GM12878 (cell line): ENCODE data around the gene ZFR. TPM values are rescaled to one million over a fixed set of nuclear protein-coding genes. Genes with fewer than 3 reads are reported as not detected.

ENCODE experiments used
- ATAC-seq: fragments of 200-7000 bp; cut with Tn5 transposase; 3 replicates; pipeline ENCODE4 v1.9.1; 2020; ENCODE audit warnings: mild to moderate bottlenecking, moderate library complexity
- BruUV-seq: library from RNA; stranded (reverse); fragments of 400-500 nt; replicated peaks from 2 replicates; lab custom pipeline; 2021; lab: Mats Ljungman, UMichigan
- CTCF ChIA-PET: fragments of 300-600 bp; sonication (Branson Sonifier 250); formaldehyde crosslinking; extraction: SDS; loops from one replicate; lab custom pipeline; 2021; ENCODE audit warnings: inconsistent platforms; lab: Yijun Ruan, JAX
- POLR2A ChIA-PET: fragments of 350-600 bp; formaldehyde crosslinking; extraction: SDS; loops from one replicate; lab custom pipeline; 2021; ENCODE audit warnings: inconsistent platforms; lab: Charles Lee
- RAD21 ChIA-PET: fragments of 300-600 bp; sonication (Branson Sonifier 250); formaldehyde crosslinking; loops from one replicate; lab custom pipeline; 2023; ENCODE audit warnings: antibody characterized with exemption; ENCODE audit not compliant: unreplicated experiment; lab: Charles Lee
- SMC1A ChIA-PET: fragments of 300-600 bp; sonication (Branson Sonifier 250); formaldehyde crosslinking; loops from one replicate; lab custom pipeline; 2023; ENCODE audit not compliant: unreplicated experiment, uncharacterized antibody; lab: Charles Lee
- DNase-seq: peaks from one replicate; pipeline ENCODE4 v3.0.0-alpha.2; 2011; ENCODE audit warnings: low read depth, low spot score
- FAIRE-seq: peaks from 3 replicates; lab custom pipeline; 2011; peaks lifted over from hg19 to GRCh38; lab: Jason Lieb, UNC
- H2AFZ ChIP-seq: 2 replicates; pipeline ENCODE4 v1.6.0; 2011; ENCODE audit warnings: low read depth, low read length, control low read depth; ENCODE audit not compliant: control insufficient read depth
- H3K27ac ChIP-seq: 2 replicates; pipeline ENCODE4 v1.5.1; 2011; ENCODE audit warnings: control low read depth; ENCODE audit not compliant: control insufficient read depth, insufficient read depth
- H3K27me3 ChIP-seq, 2 experiments: replicated peaks in 1 of 2; 2 replicates each; pipeline versions ENCODE4 v1.6.0 to v1.6.1; 2011; ENCODE audit warnings: low read length in 1 of 2; ENCODE audit not compliant: control insufficient read depth in 2 of 2, insufficient read depth in 2 of 2
- H3K36me3 ChIP-seq, 2 experiments: 2 replicates each; pipeline ENCODE4 v1.5.1; 2011; ENCODE audit warnings: low read length in 1 of 2; ENCODE audit not compliant: control insufficient read depth in 2 of 2, insufficient read depth in 2 of 2
- H3K4me1 ChIP-seq: 2 replicates; pipeline ENCODE4 v1.6.1; 2011; ENCODE audit warnings: mild to moderate bottlenecking, low read length, moderate library complexity, mixed read lengths; ENCODE audit not compliant: control insufficient read depth, insufficient read depth
- H3K4me2 ChIP-seq: 2 replicates; pipeline ENCODE4 v1.6.0; 2011; ENCODE audit warnings: control low read depth; ENCODE audit not compliant: control insufficient read depth, insufficient read depth
- H3K4me3 ChIP-seq: fragments of 200-600 bp; sonication (generic); 2 replicates; pipeline ENCODE4 v1.5.1; 2016
- H3K79me2 ChIP-seq: 2 replicates; pipeline ENCODE4 v1.6.0; 2011; ENCODE audit warnings: low read length; ENCODE audit not compliant: control insufficient read depth, insufficient read depth
- H3K9ac ChIP-seq: 2 replicates; pipeline ENCODE4 v1.8.0; 2011; ENCODE audit warnings: low read length, control low read depth, mixed read lengths; ENCODE audit not compliant: control insufficient read depth, insufficient read depth
- H3K9me3 ChIP-seq: replicated peaks from 3 replicates; pipeline ENCODE4 v1.5.1; 2011; ENCODE audit warnings: mild to moderate bottlenecking, low read length; ENCODE audit not compliant: control insufficient read depth, insufficient read depth
- H4K20me1 ChIP-seq: 2 replicates; pipeline ENCODE4 v1.6.0; 2011; ENCODE audit not compliant: control insufficient read depth, insufficient read depth
- BACH1 ChIP-seq: fragments of 450-650 bp; IDR thresholded peaks from 2 replicates; pipeline ENCODE4 v1.6.1; 2017; ENCODE audit warnings: mild to moderate bottlenecking, borderline replicate concordance
- EZH2 ChIP-seq: IDR thresholded peaks from 2 replicates; pipeline ENCODE4 v1.6.1; 2012; ENCODE audit warnings: low read depth, mild to moderate bottlenecking, control low read depth, inconsistent platforms, low read length, borderline replicate concordance; ENCODE audit not compliant: control insufficient read depth
- FOXK2 ChIP-seq: fragments of 450-650 bp; IDR thresholded peaks from 2 replicates; pipeline ENCODE4 v1.6.1; 2017; ENCODE audit warnings: mild to moderate bottlenecking, moderate library complexity
- HCFC1 ChIP-seq: fragments of 150-350 bp; IDR thresholded peaks from 2 replicates; pipeline ENCODE4 v1.6.1; 2014; ENCODE audit warnings: low read length
- MEF2B ChIP-seq: fragments of 450-650 bp; IDR thresholded peaks from 2 replicates; pipeline ENCODE4 v1.6.1; 2018; ENCODE audit warnings: mild to moderate bottlenecking, moderate library complexity; ENCODE audit not compliant: partially characterized antibody, poor library complexity, severe bottlenecking
- MYB ChIP-seq: fragments of 150-350 bp; IDR thresholded peaks from 2 replicates; pipeline ENCODE4 v1.6.1; 2014; ENCODE audit warnings: mild to moderate bottlenecking, low read depth, low read length, borderline replicate concordance
- NFIC ChIP-seq: IDR thresholded peaks from 2 replicates; pipeline ENCODE4 v1.6.1; 2012; ENCODE audit warnings: low read depth, mild to moderate bottlenecking, inconsistent platforms, low read length, moderate library complexity
- RELA ChIP-seq: fragments of 450-650 bp; IDR thresholded peaks from 2 replicates; pipeline ENCODE4 v1.8.0; 2014; ENCODE audit warnings: borderline replicate concordance; ENCODE audit not compliant: partially characterized antibody
- TARDBP ChIP-seq: IDR thresholded peaks from 2 replicates; pipeline ENCODE4 v1.6.1; 2016; ENCODE audit warnings: borderline replicate concordance
- TCF3 ChIP-seq: IDR thresholded peaks from 2 replicates; pipeline ENCODE4 v1.6.1; 2012; ENCODE audit warnings: low read depth, mild to moderate bottlenecking, low read length, borderline replicate concordance; ENCODE audit not compliant: insufficient read depth
- YY1 ChIP-seq: IDR thresholded peaks from 2 replicates; pipeline ENCODE4 v1.6.1; 2011; ENCODE audit warnings: low read depth, mild to moderate bottlenecking, low read length
- WGBS: methylation state at CpG from one replicate; pipeline ENCODE4 v1.1.6; 2016; ENCODE audit warnings: low lambda C conversion rate; ENCODE audit not compliant: insufficient replicate concordance, insufficient coverage; ENCODE audit errors: missing lambda C conversion rate; 5-methylcytosine and 5-hydroxymethylcytosine counted together
- in situ Hi-C: fragments of 300-500 bp; cut with MboI; formaldehyde crosslinking; loops from 9 replicates; pipeline ENCODE4 v1.14.3; 2018; ENCODE audit warnings: mixed read lengths
- intact Hi-C: fragments of 100-400 bp; cut with micrococcal nuclease; formaldehyde crosslinking; loops from one replicate; pipeline ENCODE4 v1.14.2; 2022; ENCODE audit not compliant: unreplicated experiment
- polyA plus RNA-seq, 11 experiments: library from polyadenylated mRNA; depleted of rRNA in 4 of 11; unstranded in 6 of 11; stranded (reverse) in 5 of 11; fragments of >200 nt; fragmentation: Nextera tagmentation in 4 of 11; fragmentation: Illumina TruSeq in 1 of 11; extraction: Ambion mirVana in 4 of 11; extraction: Trizol in 1 of 11; gene quantifications; 1 replicate in 1 of 11; 2 replicates in 10 of 11; pipeline versions ENCODE4 v1.2.1 to v1.2.3, GENCODE V29; 2011 to 2016; ENCODE audit warnings: inconsistent platforms in 2 of 11, missing spikeins in 2 of 11, low read depth in 1 of 11
- total RNA-seq, 4 experiments: library from RNA; depleted of rRNA in 3 of 4; stranded (reverse); fragments of >200 nt in 3 of 4; fragmentation: Illumina TruSeq in 1 of 4; extraction: Trizol in 1 of 4; gene quantifications; 2 replicates each; pipeline versions ENCODE4 v1.2.1 to v1.2.3, GENCODE V29; 2013 to 2021
- TF ChIP-seq, protein P1 (sequence below): fragments of 450-650 bp; conservative IDR thresholded peaks from 2 replicates; pipeline ENCODE4 v1.6.1; 2017; ENCODE audit warnings: mild to moderate bottlenecking, moderate library complexity
- TF ChIP-seq, protein P2 (sequence below): fragments of 150-350 bp; IDR thresholded peaks from 2 replicates; pipeline ENCODE4 v1.6.1; 2016; ENCODE audit warnings: low read depth, low read length

Gene ZFR
- total and polyA plus RNA-seq, 10 of the 15 experiments (the other 5 are each of a cell fraction or from before 2014, with no cell fraction given), result 33.7 to 90.6 (median 72.9) TPM

DNA sequence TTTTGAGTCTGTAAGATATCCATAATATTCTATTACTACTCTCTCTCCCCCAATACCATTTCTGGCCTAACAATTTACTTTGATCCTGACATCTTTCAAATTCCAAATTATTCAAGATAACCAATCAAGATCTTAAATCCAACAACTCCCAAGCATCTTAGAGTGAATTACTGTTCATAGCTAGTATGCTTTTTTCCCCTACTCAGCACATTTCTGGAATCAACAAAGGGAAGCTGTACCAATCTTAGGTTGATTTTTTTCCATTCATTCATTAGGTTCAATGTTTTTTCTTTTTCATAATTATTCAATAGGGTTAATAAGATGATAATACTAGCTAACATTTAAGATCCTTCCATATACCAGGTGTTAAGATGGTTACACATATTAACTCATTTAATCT, 81.5 kb downstream of the ZFR start:
- CTCF ChIA-PET, result no interaction called here
- no peak overlapping the region for H3K4me2 ChIP-seq
- H3K4me1 ChIP-seq, result no peaks in the 10 kb centered on the region
- no peak for TF ChIP-seq FOXK2
- H4K20me1 ChIP-seq, result no peaks in the 10 kb centered on the region
- no TSS peak for BruUV-seq
- no peak overlapping the region for H3K9ac ChIP-seq
- SMC1A ChIA-PET, result no interaction called here
- FAIRE-seq (no peak), ATAC-seq (no peak), DNase-seq (no peak)
- H3K27ac ChIP-seq, result no peak overlapping the region
- RAD21 ChIA-PET, result no interaction called here
- intact Hi-C loops, result no loop called here
- H2AFZ ChIP-seq, result no peak overlapping the region
- H3K9me3 ChIP-seq, result no peaks in the 10 kb centered on the region
- in situ Hi-C loops, result no loop called here
- peaks cover 0 to 9% of the 10 kb centered on the region in 2 experiments for H3K36me3 ChIP-seq
- POLR2A ChIA-PET, result no interaction called here
- H3K27me3 ChIP-seq, result no peaks in the 10 kb centered on the region
- H3K79me2 ChIP-seq, result no peaks in the 10 kb centered on the region
- no peak overlapping the region for H3K4me3 ChIP-seq

DNA sequence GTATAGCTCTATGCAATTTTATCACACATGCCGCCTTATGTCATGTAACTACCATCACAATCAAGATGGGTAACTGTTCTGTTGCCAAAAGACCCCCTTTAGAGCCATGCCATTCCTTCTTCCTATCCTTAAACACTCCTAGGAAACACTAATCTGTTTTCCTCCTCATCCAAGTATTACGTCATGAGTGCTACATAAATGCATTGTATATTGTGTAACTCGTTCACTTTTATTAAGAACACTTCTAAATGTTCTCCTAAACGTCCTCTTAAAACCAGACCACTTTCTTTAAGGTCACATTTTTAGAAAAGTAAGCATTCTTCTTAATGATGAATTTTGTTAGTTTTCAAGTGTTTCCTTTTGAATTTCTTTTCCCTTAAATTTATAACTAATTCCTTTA, 82.0 kb downstream of the ZFR start:
- Histone ChIP-seq H3K9me3 (no peaks in the 10 kb centered on the region), H3K4me3 (no peak overlapping the region), H3K27me3 (no peaks in the 10 kb centered on the region), H3K79me2 (no peaks in the 10 kb centered on the region), H2AFZ (no peak overlapping the region), H3K27ac (no peak overlapping the region), H3K4me2 (no peak overlapping the region), H3K4me1 (no peaks in the 10 kb centered on the region), H3K36me3 (peaks cover 0 to 9% of the 10 kb centered on the region in 2 experiments), H3K9ac (no peak overlapping the region), H4K20me1 (no peaks in the 10 kb centered on the region)
- ChIA-PET RAD21 (no interaction called here), SMC1A (no interaction called here), CTCF (no interaction called here), POLR2A (no interaction called here)
- FAIRE-seq (no peak), DNase-seq (no peak), ATAC-seq (no peak)
- no TSS peak for BruUV-seq
- in situ Hi-C loops (no loop called here), intact Hi-C loops (no loop called here)
- 97% methylated on average over 4 of the region's 4 CpGs for WGBS
- no peak for TF ChIP-seq FOXK2
- TF ChIP-seq, protein P1, sequence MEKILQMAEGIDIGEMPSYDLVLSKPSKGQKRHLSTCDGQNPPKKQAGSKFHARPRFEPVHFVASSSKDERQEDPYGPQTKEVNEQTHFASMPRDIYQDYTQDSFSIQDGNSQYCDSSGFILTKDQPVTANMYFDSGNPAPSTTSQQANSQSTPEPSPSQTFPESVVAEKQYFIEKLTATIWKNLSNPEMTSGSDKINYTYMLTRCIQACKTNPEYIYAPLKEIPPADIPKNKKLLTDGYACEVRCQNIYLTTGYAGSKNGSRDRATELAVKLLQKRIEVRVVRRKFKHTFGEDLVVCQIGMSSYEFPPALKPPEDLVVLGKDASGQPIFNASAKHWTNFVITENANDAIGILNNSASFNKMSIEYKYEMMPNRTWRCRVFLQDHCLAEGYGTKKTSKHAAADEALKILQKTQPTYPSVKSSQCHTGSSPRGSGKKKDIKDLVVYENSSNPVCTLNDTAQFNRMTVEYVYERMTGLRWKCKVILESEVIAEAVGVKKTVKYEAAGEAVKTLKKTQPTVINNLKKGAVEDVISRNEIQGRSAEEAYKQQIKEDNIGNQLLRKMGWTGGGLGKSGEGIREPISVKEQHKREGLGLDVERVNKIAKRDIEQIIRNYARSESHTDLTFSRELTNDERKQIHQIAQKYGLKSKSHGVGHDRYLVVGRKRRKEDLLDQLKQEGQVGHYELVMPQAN, result no peak
- no peak for TF ChIP-seq MEF2B
- TF ChIP-seq, protein P2, sequence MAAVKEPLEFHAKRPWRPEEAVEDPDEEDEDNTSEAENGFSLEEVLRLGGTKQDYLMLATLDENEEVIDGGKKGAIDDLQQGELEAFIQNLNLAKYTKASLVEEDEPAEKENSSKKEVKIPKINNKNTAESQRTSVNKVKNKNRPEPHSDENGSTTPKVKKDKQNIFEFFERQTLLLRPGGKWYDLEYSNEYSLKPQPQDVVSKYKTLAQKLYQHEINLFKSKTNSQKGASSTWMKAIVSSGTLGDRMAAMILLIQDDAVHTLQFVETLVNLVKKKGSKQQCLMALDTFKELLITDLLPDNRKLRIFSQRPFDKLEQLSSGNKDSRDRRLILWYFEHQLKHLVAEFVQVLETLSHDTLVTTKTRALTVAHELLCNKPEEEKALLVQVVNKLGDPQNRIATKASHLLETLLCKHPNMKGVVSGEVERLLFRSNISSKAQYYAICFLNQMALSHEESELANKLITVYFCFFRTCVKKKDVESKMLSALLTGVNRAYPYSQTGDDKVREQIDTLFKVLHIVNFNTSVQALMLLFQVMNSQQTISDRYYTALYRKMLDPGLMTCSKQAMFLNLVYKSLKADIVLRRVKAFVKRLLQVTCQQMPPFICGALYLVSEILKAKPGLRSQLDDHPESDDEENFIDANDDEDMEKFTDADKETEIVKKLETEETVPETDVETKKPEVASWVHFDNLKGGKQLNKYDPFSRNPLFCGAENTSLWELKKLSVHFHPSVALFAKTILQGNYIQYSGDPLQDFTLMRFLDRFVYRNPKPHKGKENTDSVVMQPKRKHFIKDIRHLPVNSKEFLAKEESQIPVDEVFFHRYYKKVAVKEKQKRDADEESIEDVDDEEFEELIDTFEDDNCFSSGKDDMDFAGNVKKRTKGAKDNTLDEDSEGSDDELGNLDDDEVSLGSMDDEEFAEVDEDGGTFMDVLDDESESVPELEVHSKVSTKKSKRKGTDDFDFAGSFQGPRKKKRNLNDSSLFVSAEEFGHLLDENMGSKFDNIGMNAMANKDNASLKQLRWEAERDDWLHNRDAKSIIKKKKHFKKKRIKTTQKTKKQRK, result no peak
- no peak for TF ChIP-seq MYB
- TF ChIP-seq BACH1, result no peak
- TF ChIP-seq TARDBP, result no peak
- TF ChIP-seq RELA, result no peak
- TF ChIP-seq NFIC, result no peak
- TF ChIP-seq EZH2, result no peak
- TF ChIP-seq HCFC1, result no peak
- TF ChIP-seq TCF3, result no peak
- no peak for TF ChIP-seq YY1
